ENCODE measurements around the gene VAMP2.

The VAMP2 gene

GRCh38 chr17:8142887-8143580 lies 19.7 kb downstream of the VAMP2 start:
- DNase-seq, result no peak

GRCh38 chr17:8142158-8142886 lies 20.4 kb downstream of the VAMP2 start:
- no peak for DNase-seq

- DNase-seq, result no peak
Observed at GRCh38 chr17:8141741-8142140, 21.0 kb downstream of the VAMP2 start.

GRCh38 chr17:8141045-8141444 lies 21.7 kb downstream of the VAMP2 start:
- DNase-seq, result no peak

- DNase-seq, result no peak
Observed at GRCh38 chr17:8140065-8141029, 22.4 kb downstream of the VAMP2 start.

GRCh38 chr17:8138672-8139371 lies 23.9 kb downstream of the VAMP2 start:
- peak; percentile 99 for DNase-seq

GRCh38 chr17:8138374-8138671 lies 24.4 kb downstream of the VAMP2 start:
- no peak for DNase-seq

GRCh38 chr17:8137645-8138373 lies 24.9 kb downstream of the VAMP2 start:
- DNase-seq, result peak in 1 of 2 experiments; percentile 31

GRCh38 chr17:8133941-8134340 lies 28.8 kb downstream of the VAMP2 start:
- no peak for DNase-seq

GRCh38 chr17:8133399-8133798 lies 29.3 kb downstream of the VAMP2 start:
- no peak for DNase-seq

- no peak for DNase-seq
Observed at GRCh38 chr17:8131844-8132441, 30.8 kb downstream of the VAMP2 start.

GRCh38 chr17:8128125-8128784 lies 34.5 kb downstream of the VAMP2 start:
- no peak for DNase-seq

GRCh38 chr17:8126491-8127066 lies 36.2 kb downstream of the VAMP2 start:
- peak; percentile 75 to 77 for DNase-seq

GRCh38 chr17:8125947-8126490 lies 36.7 kb downstream of the VAMP2 start:
- peak; percentile 72 for DNase-seq

GRCh38 chr17:8125154-8125946 lies 37.4 kb downstream of the VAMP2 start:
- peak; percentile 97 to 98 for DNase-seq

GRCh38 chr17:8124350-8125153 lies 38.2 kb downstream of the VAMP2 start:
- DNase-seq, result peak; percentile 58 to 60

- DNase-seq, result peak in 1 of 2 experiments; percentile 36
Observed at GRCh38 chr17:8123695-8124349, 38.9 kb downstream of the VAMP2 start, which contains the start of gene HES7. TSS of gene HES7 (minus strand) at chr17:8124106. CDS start at chr17:8124084, 22 bp downstream.
